Stimulated activated naive B cell treated with anti-CD40 and anti-IgM and Interleukin-4, amounts not matched to agents 10 μg/mL and 1 μg/mL and 100 μg/mL, for 72 hours (primary cell): ENCODE data around the gene LGR6.
"Not testable (repeated sequence)": the region's sequence is repeated elsewhere in the genome, so short reads cannot be mapped to it uniquely, and the experiment has no call there.

Experiments used
- ATAC-seq, 2 donors: fragments of 150-1000 bp; cut with Tn5 transposase; replicated peaks; 2 replicates each; pipeline ENCODE4 v1.10.0; 2021; ENCODE audit warnings: moderate library complexity in 1 of 2
- DNase-seq: peaks from one replicate; pipeline ENCODE4 v3.0.0; 2021
- H3K27ac Mint-ChIP-seq: one replicate; pipeline ENCODE4 v1.8.0; 2022; ENCODE audit warnings: mild to moderate bottlenecking, mixed read lengths
- H3K27me3 Mint-ChIP-seq, 2 donors: one replicate each; pipeline ENCODE4 v1.8.0; 2022; ENCODE audit warnings: mixed read lengths in 2 of 2
- H3K36me3 Mint-ChIP-seq, 2 donors: one replicate each; pipeline ENCODE4 v1.8.0; 2022; ENCODE audit warnings: mixed read lengths in 2 of 2, mild to moderate bottlenecking in 1 of 2
- H3K4me1 Mint-ChIP-seq, 2 donors: one replicate each; pipeline ENCODE4 v1.8.0; 2022; ENCODE audit warnings: mixed read lengths in 2 of 2, mild to moderate bottlenecking in 1 of 2
- H3K4me3 Mint-ChIP-seq, 2 donors: one replicate each; pipeline ENCODE4 v1.8.0; 2022; ENCODE audit warnings: mild to moderate bottlenecking in 2 of 2, mixed read lengths in 2 of 2, moderate library complexity in 1 of 2
- H3K9me3 Mint-ChIP-seq, 2 donors: one replicate each; pipeline ENCODE4 v1.8.0; 2022; ENCODE audit warnings: mixed read lengths in 2 of 2, mild to moderate bottlenecking in 1 of 2

LGR6 gene

GRCh38 chr1:202348509-202349205, 155.1 kb downstream of the LGR6 start, which contains the start of gene PPP1R12B:
TSS of gene PPP1R12B (plus strand) at chr1:202348699. CDS start at chr1:202348852, 153 bp downstream.
- Mint-ChIP-seq H3K9me3 (no peaks in the 10 kb centered on the region), H3K27ac (peak within 1 kb of the TSS; percentile 98), H3K4me3 (peak within 1 kb of the TSS; percentile 99), H3K36me3 (no peaks in the 10 kb centered on the region), H3K27me3 (no peaks in the 10 kb centered on the region), H3K4me1 (peaks cover 12 to 28% of the 10 kb centered on the region in 2 donors)
- peak; percentile 98 for ATAC-seq
- peak; percentile 97 for DNase-seq

DNA sequence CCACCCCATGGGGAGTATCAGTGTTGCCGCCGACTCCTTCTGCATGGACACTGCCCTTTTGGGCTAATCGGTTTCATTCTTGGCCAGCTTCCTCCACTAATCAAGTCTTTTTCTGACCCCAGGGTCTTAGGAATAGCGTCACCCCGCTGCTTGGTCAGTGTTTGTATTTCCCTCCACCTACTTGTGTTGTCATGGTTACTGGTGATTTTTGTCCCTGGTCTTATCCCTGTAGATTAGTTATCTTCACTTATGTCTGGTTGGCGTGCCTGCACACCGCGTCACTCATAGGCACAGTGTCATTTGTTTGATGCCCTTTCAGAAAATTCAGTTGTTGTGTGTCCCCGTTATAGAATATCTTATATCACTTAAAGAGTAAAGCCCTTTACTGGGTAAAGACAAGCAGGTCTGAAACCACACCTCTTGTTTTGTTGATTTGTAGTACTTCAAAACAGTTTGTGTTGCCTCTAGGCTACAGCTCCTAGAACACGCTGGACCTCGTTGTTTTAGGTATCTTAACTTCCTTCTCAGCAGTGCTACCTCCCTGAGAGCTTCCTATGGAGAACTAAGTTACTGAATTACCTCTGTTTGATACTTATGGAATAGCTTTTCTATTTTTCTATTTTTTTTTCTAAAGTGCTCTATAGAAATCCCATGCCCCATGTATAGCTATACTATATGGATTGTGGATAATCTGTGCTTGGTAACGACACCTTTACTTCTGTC, 155.8 kb downstream of the LGR6 start:
- H3K27ac Mint-ChIP-seq = peak overlapping the region; percentile 98
- peaks cover 12 to 26% of the 10 kb centered on the region in 2 donors for H3K4me1 Mint-ChIP-seq
- H3K27me3 Mint-ChIP-seq = no peaks in the 10 kb centered on the region
- H3K9me3 Mint-ChIP-seq = no peaks in the 10 kb centered on the region
- H3K36me3 Mint-ChIP-seq = no peaks in the 10 kb centered on the region
- H3K4me3 Mint-ChIP-seq = peak overlapping the region; percentile 99
- DNase-seq = no peak
- ATAC-seq = no peak

DNA sequence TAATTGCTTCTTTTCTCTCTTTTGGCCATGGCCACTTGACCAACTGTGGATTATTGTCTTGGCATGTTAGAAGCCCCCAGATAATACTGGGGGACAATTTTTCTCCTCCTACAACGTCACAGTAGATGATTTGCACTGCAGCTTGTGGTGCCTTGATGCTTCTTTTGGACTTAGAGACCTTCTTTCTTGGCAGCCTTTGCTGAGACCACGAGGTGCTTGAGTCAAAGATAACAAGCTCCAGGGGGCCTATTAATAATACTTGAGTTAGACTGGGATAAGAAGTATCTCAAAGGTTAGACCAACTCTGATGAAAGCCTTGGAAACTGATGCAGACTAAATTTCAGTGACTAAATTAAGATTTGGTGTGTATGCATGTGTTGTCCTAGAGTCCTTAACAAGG, 158.1 kb downstream of the LGR6 start:
- Mint-ChIP-seq H3K36me3 (no peaks in the 10 kb centered on the region), H3K4me3 (no peak overlapping the region), H3K27ac (no peak overlapping the region), H3K9me3 (no peaks in the 10 kb centered on the region), H3K4me1 (peaks cover 15 to 26% of the 10 kb centered on the region in 2 donors), H3K27me3 (no peaks in the 10 kb centered on the region)
- no peak for DNase-seq
- no peak for ATAC-seq

DNA sequence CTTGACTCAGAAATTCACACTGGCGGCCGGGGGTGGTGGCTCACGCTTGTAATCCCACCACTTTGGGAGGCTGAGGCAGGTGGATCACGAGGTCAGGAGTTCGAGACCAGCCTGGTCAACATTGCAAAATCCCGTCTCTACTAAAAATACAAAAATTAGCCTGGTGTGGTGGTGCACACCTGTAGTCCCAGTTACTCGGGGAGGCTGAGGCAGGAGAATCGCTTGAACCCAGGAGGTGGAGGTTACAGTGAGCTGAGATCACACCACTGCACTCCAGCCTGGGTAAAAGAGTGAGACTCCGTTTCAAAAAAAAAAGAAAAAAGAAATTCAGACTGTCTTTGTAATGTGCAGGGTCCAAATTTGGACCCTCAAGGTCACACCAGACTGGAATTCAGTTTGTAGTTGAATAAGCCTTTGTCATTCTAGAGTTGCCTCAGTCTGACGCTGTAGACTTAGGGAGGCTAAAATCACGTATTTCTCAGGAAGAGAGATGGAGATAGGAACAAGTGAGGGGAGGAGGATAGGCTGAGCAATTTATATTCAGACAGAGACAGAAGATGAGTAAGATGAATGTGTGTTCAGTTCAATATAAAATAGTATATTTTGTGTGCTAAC, 159.1 kb downstream of the LGR6 start:
- ATAC-seq, H3K27ac Mint-ChIP-seq: not testable (repeated sequence)

GRCh38 chr1:202355944-202356553, 162.4 kb downstream of the LGR6 start:
- Mint-ChIP-seq H3K27ac (no peak overlapping the region), H3K9me3 (no peaks in the 10 kb centered on the region), H3K4me3 (no peak overlapping the region), H3K27me3 (no peaks in the 10 kb centered on the region), H3K36me3 (no peaks in the 10 kb centered on the region), H3K4me1 (peaks cover 0 to 3% of the 10 kb centered on the region in 2 donors)
- DNase-seq (no peak), ATAC-seq (no peak)

More for the DNA sequence above, 159.1 kb downstream of the LGR6 start:
- not testable (repeated sequence) for H3K9me3 Mint-ChIP-seq, H3K4me3 Mint-ChIP-seq, H3K36me3 Mint-ChIP-seq, H3K27me3 Mint-ChIP-seq, DNase-seq
- H3K4me1 Mint-ChIP-seq = peaks cover 15 to 23% of the 10 kb centered on the region in 2 donors

- Mint-ChIP-seq H3K9me3 (no peaks in the 10 kb centered on the region), H3K4me1 (peaks cover 3 to 7% of the 10 kb centered on the region in 2 donors)
- no peak for ATAC-seq
Measured at GRCh38 chr1:202357506-202357905, 163.9 kb downstream of the LGR6 start.

GRCh38 chr1:202361224-202361623, 167.6 kb downstream of the LGR6 start:
- H3K27me3 Mint-ChIP-seq = no peaks in the 10 kb centered on the region
- ATAC-seq = no peak
- no peak overlapping the region for H3K4me3 Mint-ChIP-seq
- H3K36me3 Mint-ChIP-seq = no peaks in the 10 kb centered on the region
- H3K9me3 Mint-ChIP-seq = no peaks in the 10 kb centered on the region
- no peak for DNase-seq
- no peak overlapping the region for H3K27ac Mint-ChIP-seq
- peaks cover 0 to 7% of the 10 kb centered on the region in 2 donors for H3K4me1 Mint-ChIP-seq

More at GRCh38 chr1:202357506-202357905, 163.9 kb downstream of the LGR6 start:
- no peaks in the 10 kb centered on the region for H3K36me3 Mint-ChIP-seq
- no peak for DNase-seq
- H3K4me3 Mint-ChIP-seq = no peak overlapping the region
- H3K27me3 Mint-ChIP-seq = no peaks in the 10 kb centered on the region
- no peak overlapping the region for H3K27ac Mint-ChIP-seq

DNA sequence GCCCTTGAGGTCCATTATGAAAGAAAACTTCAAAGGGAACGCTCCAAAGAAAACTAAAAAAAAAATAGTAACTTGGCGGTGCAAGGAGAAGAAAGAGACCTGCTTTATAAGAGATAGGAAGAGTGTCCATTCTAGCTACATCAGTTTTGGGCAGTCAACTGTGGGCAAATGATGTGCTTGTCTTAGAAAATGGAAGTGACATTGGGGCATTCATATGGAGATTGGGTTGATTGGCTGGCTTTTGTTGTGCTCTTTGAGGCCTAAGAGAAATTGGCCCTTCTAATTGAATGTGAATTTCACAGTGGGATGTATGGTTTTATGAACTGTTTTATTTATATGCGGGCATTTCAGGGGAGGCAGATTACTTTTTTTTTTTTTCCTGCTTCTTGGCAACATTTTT, 168.1 kb downstream of the LGR6 start:
- no peaks in the 10 kb centered on the region for H3K9me3 Mint-ChIP-seq
- H3K4me1 Mint-ChIP-seq = peaks cover 0 to 7% of the 10 kb centered on the region in 2 donors
- H3K4me3 Mint-ChIP-seq = no peak overlapping the region
- H3K27me3 Mint-ChIP-seq = no peaks in the 10 kb centered on the region
- no peak overlapping the region for H3K27ac Mint-ChIP-seq
- no peak for DNase-seq
- no peak for ATAC-seq
- no peaks in the 10 kb centered on the region for H3K36me3 Mint-ChIP-seq

DNA sequence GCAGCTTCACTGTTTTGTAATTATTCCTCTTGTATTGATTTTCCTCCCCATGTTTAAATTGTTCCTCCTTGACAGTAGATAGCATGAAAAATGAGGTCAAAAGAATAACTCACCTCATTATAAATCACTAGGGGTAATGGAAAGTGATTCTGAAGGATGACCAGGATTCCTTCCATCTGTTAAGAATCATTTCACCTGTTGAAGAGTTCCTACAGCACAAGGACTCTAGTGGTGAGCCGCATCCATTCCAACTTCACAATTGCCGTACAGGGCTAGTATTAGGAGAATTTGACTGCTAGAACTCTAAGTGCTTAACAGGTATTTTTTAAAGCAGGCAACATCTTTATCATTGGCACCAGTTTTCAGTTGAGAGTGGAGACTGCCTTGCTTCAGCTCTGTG, 168.6 kb downstream of the LGR6 start:
- Mint-ChIP-seq H3K4me3 (no peak overlapping the region), H3K27me3 (no peaks in the 10 kb centered on the region), H3K4me1 (peaks cover 0 to 7% of the 10 kb centered on the region in 2 donors), H3K36me3 (no peaks in the 10 kb centered on the region), H3K9me3 (no peaks in the 10 kb centered on the region), H3K27ac (no peak overlapping the region)
- ATAC-seq = no peak
- DNase-seq = no peak

- DNase-seq = no peak
- ATAC-seq = no peak
- H3K4me1 Mint-ChIP-seq = peaks cover 0 to 7% of the 10 kb centered on the region in 2 donors
- H3K4me3 Mint-ChIP-seq = no peak overlapping the region
- no peak overlapping the region for H3K27ac Mint-ChIP-seq
- H3K36me3 Mint-ChIP-seq = peaks cover 2 to 6% of the 10 kb centered on the region in 2 donors
- no peaks in the 10 kb centered on the region for H3K27me3 Mint-ChIP-seq
- no peaks in the 10 kb centered on the region for H3K9me3 Mint-ChIP-seq
Measured at GRCh38 chr1:202365092-202365815, 171.7 kb downstream of the LGR6 start.

GRCh38 chr1:202367271-202367670, 173.7 kb downstream of the LGR6 start:
- no peaks in the 10 kb centered on the region for H3K27me3 Mint-ChIP-seq
- no peak for DNase-seq
- no peaks in the 10 kb centered on the region for H3K4me1 Mint-ChIP-seq
- no peak for ATAC-seq
- no peak overlapping the region for H3K4me3 Mint-ChIP-seq
- no peaks in the 10 kb centered on the region for H3K9me3 Mint-ChIP-seq
- H3K36me3 Mint-ChIP-seq = peaks cover 2 to 6% of the 10 kb centered on the region in 2 donors
- no peak overlapping the region for H3K27ac Mint-ChIP-seq
